HG02798 (cell line): ENCODE measurements around the gene KDM2A.

Experiments
- ATAC-seq: cut with Tn5 transposase; IDR thresholded peaks from one replicate; pipeline ENCODE4 v1.9.1; 2021; ENCODE audit warnings: mild to moderate bottlenecking; ENCODE audit not compliant: unreplicated experiment, poor library complexity

Gene KDM2A

GRCh38 chr11:67118801-67119584 lies at the start of gene KDM2A:
Gene KDM2A (plus strand): TSS chr11:67119263. CDS start chr11:67121317, 2,054 bp downstream.
- ATAC-seq, result peak; percentile 84

GRCh38 chr11:67071420-67072284 lies 47.4 kb upstream of the KDM2A start:
- no peak for ATAC-seq

- no peak for ATAC-seq
Observed at GRCh38 chr11:67072295-67072694, 46.8 kb upstream of the KDM2A start.

- no peak for ATAC-seq
Observed at GRCh38 chr11:67073908-67074307, 45.2 kb upstream of the KDM2A start.

GRCh38 chr11:67076202-67076601 lies 42.9 kb upstream of the KDM2A start:
- ATAC-seq, result no peak

- ATAC-seq, result no peak
Observed at GRCh38 chr11:67079065-67079705, 39.9 kb upstream of the KDM2A start.

GRCh38 chr11:67082071-67082791 lies 36.8 kb upstream of the KDM2A start:
- ATAC-seq, result no peak

GRCh38 chr11:67083786-67084366 lies 35.2 kb upstream of the KDM2A start:
- ATAC-seq, result no peak

- no peak for ATAC-seq
Observed at GRCh38 chr11:67085617-67086016, 33.4 kb upstream of the KDM2A start.

GRCh38 chr11:67090717-67091116 lies 28.3 kb upstream of the KDM2A start:
- no peak for ATAC-seq

- ATAC-seq, result no peak
Observed at GRCh38 chr11:67095214-67095507, 23.9 kb upstream of the KDM2A start.

- no peak for ATAC-seq
Observed at GRCh38 chr11:67098799-67099429, 20.1 kb upstream of the KDM2A start.

- peak; percentile 63 for ATAC-seq
Observed at GRCh38 chr11:67099831-67100324, 19.2 kb upstream of the KDM2A start.

- no peak for ATAC-seq
Observed at GRCh38 chr11:67102664-67103063, 16.4 kb upstream of the KDM2A start.

GRCh38 chr11:67105964-67106363 lies 13.1 kb upstream of the KDM2A start:
- ATAC-seq, result no peak

- no peak for ATAC-seq
Observed at GRCh38 chr11:67111261-67111660, 7.8 kb upstream of the KDM2A start.

GRCh38 chr11:67113231-67113721 lies 5.8 kb upstream of the KDM2A start:
- peak; percentile 76 for ATAC-seq

GRCh38 chr11:67114275-67114896 lies 4.7 kb upstream of the KDM2A start:
- ATAC-seq, result no peak

- no peak for ATAC-seq
Observed at GRCh38 chr11:67116758-67117105, 2.3 kb upstream of the KDM2A start.
